Skeletal muscle tissue (tissue), 4 donors: ENCODE measurements around the gene NCKAP5. TPM values are rescaled to one million over a fixed set of nuclear protein-coding genes. Genes with fewer than 3 reads are reported as not detected.

Experiments used
- H3K27ac ChIP-seq: one replicate; pipeline ENCODE4 v1.7.0; 2013; ENCODE audit warnings: mild to moderate bottlenecking, low read depth, low read length, inconsistent platforms
- H3K27me3 ChIP-seq, 3 donors: one replicate each; pipeline ENCODE4 v1.7.0; 2013; ENCODE audit warnings: low read length in 3 of 3; ENCODE audit not compliant: control insufficient read depth in 3 of 3, insufficient read depth in 3 of 3
- H3K36me3 ChIP-seq, 3 donors: one replicate each; pipeline ENCODE4 v1.7.0; 2013; ENCODE audit warnings: low read length in 3 of 3; ENCODE audit not compliant: control insufficient read depth in 3 of 3, insufficient read depth in 3 of 3
- H3K4me1 ChIP-seq, 3 donors: one replicate each; pipeline ENCODE4 v1.7.0; 2013; ENCODE audit warnings: low read length in 3 of 3, mild to moderate bottlenecking in 3 of 3; ENCODE audit not compliant: control insufficient read depth in 3 of 3, insufficient read depth in 3 of 3
- H3K4me3 ChIP-seq, 3 donors: one replicate each; pipeline ENCODE4 v1.7.0; 2013; ENCODE audit warnings: low read length in 3 of 3
- H3K9ac ChIP-seq, 3 donors: one replicate each; pipeline ENCODE4 v1.7.0; 2013; ENCODE audit warnings: low read length in 3 of 3, mild to moderate bottlenecking in 3 of 3, moderate library complexity in 2 of 3, low read depth in 1 of 3
- H3K9me3 ChIP-seq, 3 donors: one replicate each; pipeline ENCODE4 v1.7.0; 2013; ENCODE audit warnings: low read length in 3 of 3; ENCODE audit not compliant: control insufficient read depth in 3 of 3
- total RNA-seq: library from RNA; depleted of rRNA; stranded (reverse); fragments of >200 nt; gene quantifications from one replicate; pipeline ENCODE4 v1.2.3, GENCODE V29; 2014
- donor health status: Osteomylitis.

The NCKAP5 gene
- total RNA-seq, 1 donor from 2014 or later: 5.7 TPM

- H3K27ac ChIP-seq: no peak overlapping the region
- H3K36me3 ChIP-seq: no peaks in the 10 kb centered on the region
- H3K27me3 ChIP-seq: no peaks in the 10 kb centered on the region
- no peak overlapping the region for H3K9ac ChIP-seq
- no peaks in the 10 kb centered on the region for H3K4me1 ChIP-seq
- H3K4me3 ChIP-seq: no peak overlapping the region
- no peaks in the 10 kb centered on the region for H3K9me3 ChIP-seq
Measured at GRCh38 chr2:133364636-133365035, 203.6 kb downstream of the NCKAP5 start.

- Histone ChIP-seq H3K9ac (no peak overlapping the region), H3K4me1 (no peaks in the 10 kb centered on the region), H3K27me3 (no peaks in the 10 kb centered on the region), H3K4me3 (no peak overlapping the region), H3K9me3 (no peaks in the 10 kb centered on the region), H3K27ac (no peak overlapping the region), H3K36me3 (no peaks in the 10 kb centered on the region)
Measured at GRCh38 chr2:133363884-133364283, 204.4 kb downstream of the NCKAP5 start.

- Histone ChIP-seq H3K27me3 (no peaks in the 10 kb centered on the region), H3K36me3 (no peaks in the 10 kb centered on the region), H3K4me1 (no peaks in the 10 kb centered on the region), H3K27ac (no peak overlapping the region), H3K4me3 (no peak overlapping the region), H3K9ac (no peak overlapping the region), H3K9me3 (no peaks in the 10 kb centered on the region)
Measured at GRCh38 chr2:133362061-133362476, 206.2 kb downstream of the NCKAP5 start.

- no peaks in the 10 kb centered on the region for H3K4me1 ChIP-seq
- H3K4me3 ChIP-seq: no peak overlapping the region
- H3K27ac ChIP-seq: no peak overlapping the region
- H3K9ac ChIP-seq: no peak overlapping the region
- H3K9me3 ChIP-seq: no peaks in the 10 kb centered on the region
- no peaks in the 10 kb centered on the region for H3K27me3 ChIP-seq
- no peaks in the 10 kb centered on the region for H3K36me3 ChIP-seq
Measured at GRCh38 chr2:133360882-133361281, 207.4 kb downstream of the NCKAP5 start.

GRCh38 chr2:133360190-133360589 lies 208.1 kb downstream of the NCKAP5 start:
- Histone ChIP-seq H3K4me3 (no peak overlapping the region), H3K4me1 (no peaks in the 10 kb centered on the region), H3K36me3 (no peaks in the 10 kb centered on the region), H3K27me3 (no peaks in the 10 kb centered on the region), H3K27ac (no peak overlapping the region), H3K9ac (no peak overlapping the region), H3K9me3 (no peaks in the 10 kb centered on the region)

- Histone ChIP-seq H3K27ac (no peak overlapping the region), H3K9me3 (no peaks in the 10 kb centered on the region), H3K9ac (no peak overlapping the region)
Measured at GRCh38 chr2:133352719-133353118, 215.5 kb downstream of the NCKAP5 start.

GRCh38 chr2:133346654-133347053 lies 221.6 kb downstream of the NCKAP5 start:
- Histone ChIP-seq H3K27me3 (no peaks in the 10 kb centered on the region), H3K4me1 (no peaks in the 10 kb centered on the region), H3K36me3 (no peaks in the 10 kb centered on the region), H3K9ac (no peak overlapping the region), H3K4me3 (no peak overlapping the region), H3K27ac (no peak overlapping the region), H3K9me3 (no peaks in the 10 kb centered on the region)

More at GRCh38 chr2:133352719-133353118, 215.5 kb downstream of the NCKAP5 start:
- no peaks in the 10 kb centered on the region for H3K36me3 ChIP-seq
- no peaks in the 10 kb centered on the region for H3K27me3 ChIP-seq
- H3K4me3 ChIP-seq: no peak overlapping the region
- H3K4me1 ChIP-seq: no peaks in the 10 kb centered on the region

GRCh38 chr2:133345638-133346037 lies 222.6 kb downstream of the NCKAP5 start:
- Histone ChIP-seq H3K9me3 (no peaks in the 10 kb centered on the region), H3K4me3 (no peak overlapping the region), H3K9ac (no peak overlapping the region), H3K4me1 (no peaks in the 10 kb centered on the region), H3K36me3 (no peaks in the 10 kb centered on the region), H3K27ac (no peak overlapping the region), H3K27me3 (no peaks in the 10 kb centered on the region)

GRCh38 chr2:133344849-133345248 lies 223.4 kb downstream of the NCKAP5 start:
- no peaks in the 10 kb centered on the region for H3K9me3 ChIP-seq
- H3K36me3 ChIP-seq: no peaks in the 10 kb centered on the region
- H3K27me3 ChIP-seq: no peaks in the 10 kb centered on the region
- no peak overlapping the region for H3K27ac ChIP-seq
- H3K9ac ChIP-seq: no peak overlapping the region
- no peaks in the 10 kb centered on the region for H3K4me1 ChIP-seq
- no peak overlapping the region for H3K4me3 ChIP-seq

- Histone ChIP-seq H3K4me1 (no peaks in the 10 kb centered on the region), H3K27me3 (no peaks in the 10 kb centered on the region), H3K27ac (no peak overlapping the region), H3K9ac (no peak overlapping the region), H3K4me3 (no peak overlapping the region), H3K36me3 (no peaks in the 10 kb centered on the region), H3K9me3 (no peaks in the 10 kb centered on the region)
Measured at GRCh38 chr2:133343018-133343352, 225.3 kb downstream of the NCKAP5 start.
